Measurements from ENCODE around the gene LMX1B. TPM values are rescaled to one million over a fixed set of nuclear protein-coding genes. Genes with fewer than 3 reads are reported as not detected.

The LMX1B gene
- total and polyA plus RNA-seq, 7 experiments from 2014 or later, result not detected

GRCh38 chr9:126695701-126696400 is 82.1 kb downstream of the LMX1B start:
- H3K36me3 ChIP-seq (ENCODE audit: control insufficient read depth in 2 of 3, insufficient read depth in 3 of 3, low read length in 3 of 3), result no peaks in the 10 kb centered on the region
- Mint-ChIP-seq H3K4me3 (no peak overlapping the region), H3K9me3 (no peaks in the 10 kb centered on the region), H3K4me1 (no peaks in the 10 kb centered on the region), H3K36me3 (no peaks in the 10 kb centered on the region), H3K27me3 (peaks cover 0 to 8% (median 0%) of the 10 kb centered on the region in 5 donors), H3K27ac (no peak overlapping the region)
- no peak overlapping the region for H3K27ac ChIP-seq (ENCODE audit: low read depth, low read length)
- ChIA-PET POLR2A (no interaction called here), CTCF (interaction anchor here (1.1 kb wide), 1 partner anchor 96 kb away, joined by 3 read pairs; no protein-coding TSS in a partner anchor)
- intact Hi-C loops (cut with micrococcal nuclease), result no loop called here
- H3K27me3 ChIP-seq (ENCODE audit: control insufficient read depth in 2 of 2, insufficient read depth in 2 of 2, low read length in 2 of 2), result no peaks in the 10 kb centered on the region
- no peaks in the 10 kb centered on the region for H3K4me1 ChIP-seq (ENCODE audit: control insufficient read depth in 2 of 2, insufficient read depth in 2 of 2, low read length in 2 of 2)
- H3K9me3 ChIP-seq (ENCODE audit: control insufficient read depth in 2 of 3, low read length in 3 of 3), result no peaks in the 10 kb centered on the region
- DNase-seq, result no peak
- H3K4me3 ChIP-seq (ENCODE audit: low read length), result no peak overlapping the region
- no peak for ATAC-seq

- POLR2A ChIA-PET, result no interaction called here
- intact Hi-C loops (cut with micrococcal nuclease), result no loop called here
Measured at GRCh38 chr9:126696401-126697145, 82.8 kb downstream of the LMX1B start.

GRCh38 chr9:126697330-126697729 is 83.6 kb downstream of the LMX1B start:
- no peak overlapping the region for H3K27ac Mint-ChIP-seq

More at GRCh38 chr9:126696401-126697145, 82.8 kb downstream of the LMX1B start:
- CTCF ChIA-PET, result interaction anchor here (1.0 to 1.1 kb wide), 2 partner anchors 85 to 96 kb away, joined by 3 to 4 read pairs; no protein-coding TSS in a partner anchor
- Mint-ChIP-seq H3K36me3 (no peaks in the 10 kb centered on the region), H3K27me3 (peaks cover 2 to 11% (median 6%) of the 10 kb centered on the region in 5 donors), H3K27ac (no peak overlapping the region), H3K9me3 (no peaks in the 10 kb centered on the region), H3K4me1 (peaks cover 0 to 6% (median 0%) of the 10 kb centered on the region in 7 donors), H3K4me3 (no peak overlapping the region)
- Histone ChIP-seq H3K4me1 (ENCODE audit: control insufficient read depth in 2 of 2, insufficient read depth in 2 of 2, low read length in 2 of 2) (no peaks in the 10 kb centered on the region), H3K4me3 (ENCODE audit: low read length) (no peak overlapping the region), H3K27me3 (ENCODE audit: control insufficient read depth in 2 of 2, insufficient read depth in 2 of 2, low read length in 2 of 2) (no peaks in the 10 kb centered on the region), H3K36me3 (ENCODE audit: control insufficient read depth in 2 of 3, insufficient read depth in 3 of 3, low read length in 3 of 3) (no peaks in the 10 kb centered on the region), H3K27ac (ENCODE audit: low read depth, low read length) (no peak overlapping the region), H3K9me3 (ENCODE audit: control insufficient read depth in 2 of 3, low read length in 3 of 3) (no peaks in the 10 kb centered on the region)
- no peak for DNase-seq
- ATAC-seq, result no peak

GRCh38 chr9:126698251-126698650 is 84.5 kb downstream of the LMX1B start:
- H3K36me3 ChIP-seq (ENCODE audit: control insufficient read depth in 2 of 3, insufficient read depth in 3 of 3, low read length in 3 of 3), result no peaks in the 10 kb centered on the region
- peaks cover 6 to 19% (median 15%) of the 10 kb centered on the region in 5 donors for H3K27me3 Mint-ChIP-seq
- no peak for DNase-seq
- H3K4me1 ChIP-seq (ENCODE audit: control insufficient read depth in 2 of 2, insufficient read depth in 2 of 2, low read length in 2 of 2), result no peaks in the 10 kb centered on the region
- H3K36me3 Mint-ChIP-seq, result no peaks in the 10 kb centered on the region
- H3K4me1 Mint-ChIP-seq, result peaks cover 0 to 7% (median 0%) of the 10 kb centered on the region in 7 donors
- no peaks in the 10 kb centered on the region for H3K9me3 Mint-ChIP-seq
- intact Hi-C loops (cut with micrococcal nuclease), result no loop called here
- ATAC-seq, result no peak
- CTCF ChIA-PET, result no interaction called here
- H3K4me3 ChIP-seq (ENCODE audit: low read length), result no peak overlapping the region
- H3K4me3 Mint-ChIP-seq, result no peak overlapping the region
- no peaks in the 10 kb centered on the region for H3K27me3 ChIP-seq (ENCODE audit: control insufficient read depth in 2 of 2, insufficient read depth in 2 of 2, low read length in 2 of 2)
- POLR2A ChIA-PET, result no interaction called here
- H3K27ac Mint-ChIP-seq, result no peak overlapping the region
- no peaks in the 10 kb centered on the region for H3K9me3 ChIP-seq (ENCODE audit: control insufficient read depth in 2 of 3, low read length in 3 of 3)
- H3K27ac ChIP-seq (ENCODE audit: low read depth, low read length), result no peak overlapping the region

More at GRCh38 chr9:126697330-126697729, 83.6 kb downstream of the LMX1B start:
- no peaks in the 10 kb centered on the region for H3K9me3 Mint-ChIP-seq
- no peaks in the 10 kb centered on the region for H3K9me3 ChIP-seq (ENCODE audit: control insufficient read depth in 2 of 3, low read length in 3 of 3)
- H3K4me1 Mint-ChIP-seq, result peaks cover 0 to 7% (median 0%) of the 10 kb centered on the region in 7 donors
- ChIA-PET CTCF (interaction anchor here (0.7 to 1.0 kb wide), 2 partner anchors 84 to 243 kb away, joined by 4 read pairs; no protein-coding TSS in a partner anchor), POLR2A (no interaction called here)
- H3K4me3 ChIP-seq (ENCODE audit: low read length), result no peak overlapping the region
- no peak for DNase-seq
- no peaks in the 10 kb centered on the region for H3K27me3 ChIP-seq (ENCODE audit: control insufficient read depth in 2 of 2, insufficient read depth in 2 of 2, low read length in 2 of 2)
- intact Hi-C loops (cut with micrococcal nuclease), result no loop called here
- H3K36me3 ChIP-seq (ENCODE audit: control insufficient read depth in 2 of 3, insufficient read depth in 3 of 3, low read length in 3 of 3), result no peaks in the 10 kb centered on the region
- H3K4me1 ChIP-seq (ENCODE audit: control insufficient read depth in 2 of 2, insufficient read depth in 2 of 2, low read length in 2 of 2), result no peaks in the 10 kb centered on the region
- H3K27me3 Mint-ChIP-seq, result peaks cover 6 to 17% (median 13%) of the 10 kb centered on the region in 5 donors
- no peak for ATAC-seq
- no peak overlapping the region for H3K4me3 Mint-ChIP-seq
- no peak overlapping the region for H3K27ac ChIP-seq (ENCODE audit: low read depth, low read length)
- no peaks in the 10 kb centered on the region for H3K36me3 Mint-ChIP-seq

GRCh38 chr9:126698756-126699155 is 85.0 kb downstream of the LMX1B start:
- ChIA-PET POLR2A (no interaction called here), CTCF (interaction anchor here (1.5 kb wide), 1 partner anchor 83 kb away, joined by 3 read pairs; no protein-coding TSS in a partner anchor)
- Mint-ChIP-seq H3K4me1 (peaks cover 0 to 7% (median 0%) of the 10 kb centered on the region in 7 donors), H3K9me3 (no peaks in the 10 kb centered on the region), H3K27ac (no peak overlapping the region), H3K4me3 (no peak overlapping the region), H3K36me3 (no peaks in the 10 kb centered on the region), H3K27me3 (peaks cover 6 to 22% (median 18%) of the 10 kb centered on the region in 5 donors)
- Histone ChIP-seq H3K4me3 (ENCODE audit: low read length) (no peak overlapping the region), H3K27ac (ENCODE audit: low read depth, low read length) (no peak overlapping the region), H3K36me3 (ENCODE audit: control insufficient read depth in 2 of 3, insufficient read depth in 3 of 3, low read length in 3 of 3) (no peaks in the 10 kb centered on the region), H3K9me3 (ENCODE audit: control insufficient read depth in 2 of 3, low read length in 3 of 3) (no peaks in the 10 kb centered on the region), H3K4me1 (ENCODE audit: control insufficient read depth in 2 of 2, insufficient read depth in 2 of 2, low read length in 2 of 2) (no peaks in the 10 kb centered on the region), H3K27me3 (ENCODE audit: control insufficient read depth in 2 of 2, insufficient read depth in 2 of 2, low read length in 2 of 2) (no peaks in the 10 kb centered on the region)
- intact Hi-C loops (cut with micrococcal nuclease), result no loop called here
- ATAC-seq (no peak), DNase-seq (no peak)

- DNase-seq, result no peak
- POLR2A ChIA-PET, result no interaction called here
- H3K4me1 ChIP-seq (ENCODE audit: control insufficient read depth in 2 of 2, insufficient read depth in 2 of 2, low read length in 2 of 2), result no peaks in the 10 kb centered on the region
- Mint-ChIP-seq H3K4me1 (peaks cover 0 to 7% (median 2%) of the 10 kb centered on the region in 7 donors), H3K27me3 (peaks cover 9 to 25% (median 22%) of the 10 kb centered on the region in 5 donors), H3K9me3 (no peaks in the 10 kb centered on the region), H3K36me3 (no peaks in the 10 kb centered on the region), H3K4me3 (no peak overlapping the region), H3K27ac (no peak overlapping the region)
- intact Hi-C loops (cut with micrococcal nuclease), result no loop called here
- CTCF ChIA-PET, result interaction anchor here (0.6 to 1.5 kb wide), 2 partner anchors 83 to 116 kb away, joined by 3 read pairs; no protein-coding TSS in a partner anchor
- H3K27ac ChIP-seq (ENCODE audit: low read depth, low read length), result no peak overlapping the region
- no peaks in the 10 kb centered on the region for H3K36me3 ChIP-seq (ENCODE audit: control insufficient read depth in 2 of 3, insufficient read depth in 3 of 3, low read length in 3 of 3)
- no peaks in the 10 kb centered on the region for H3K9me3 ChIP-seq (ENCODE audit: control insufficient read depth in 2 of 3, low read length in 3 of 3)
- ATAC-seq, result no peak
- H3K27me3 ChIP-seq (ENCODE audit: control insufficient read depth in 2 of 2, insufficient read depth in 2 of 2, low read length in 2 of 2), result no peaks in the 10 kb centered on the region
- no peak overlapping the region for H3K4me3 ChIP-seq (ENCODE audit: low read length)
Measured at GRCh38 chr9:126699401-126699881, 85.7 kb downstream of the LMX1B start.

Measured in naive thymus-derived CD4-positive, alpha-beta T cell (primary cell).